ENCODE data around the gene LRRC31.

The LRRC31 gene

DNA sequence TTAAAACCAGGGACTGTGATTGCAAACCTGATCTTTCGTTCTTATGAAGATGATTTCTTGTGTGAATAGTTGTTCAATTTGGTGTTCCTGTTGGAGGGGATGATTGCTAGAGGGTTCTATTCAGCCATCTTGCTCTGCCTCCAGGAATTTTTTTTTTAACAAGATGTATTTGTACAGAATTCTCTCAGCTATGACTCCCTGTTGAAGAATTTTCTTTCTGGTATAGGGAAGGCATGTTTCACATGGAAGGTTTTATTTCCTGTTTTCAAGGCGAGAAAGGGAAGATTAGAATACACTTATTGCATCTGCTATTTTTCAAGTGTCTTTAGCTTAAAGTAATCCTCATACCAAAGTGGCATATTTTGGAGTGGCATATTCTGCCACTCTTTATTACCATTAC, 51.4 kb downstream of the LRRC31 start:
- DNase-seq (ENCODE audit: low read depth): no peak
- TF ChIP-seq, protein P1, sequence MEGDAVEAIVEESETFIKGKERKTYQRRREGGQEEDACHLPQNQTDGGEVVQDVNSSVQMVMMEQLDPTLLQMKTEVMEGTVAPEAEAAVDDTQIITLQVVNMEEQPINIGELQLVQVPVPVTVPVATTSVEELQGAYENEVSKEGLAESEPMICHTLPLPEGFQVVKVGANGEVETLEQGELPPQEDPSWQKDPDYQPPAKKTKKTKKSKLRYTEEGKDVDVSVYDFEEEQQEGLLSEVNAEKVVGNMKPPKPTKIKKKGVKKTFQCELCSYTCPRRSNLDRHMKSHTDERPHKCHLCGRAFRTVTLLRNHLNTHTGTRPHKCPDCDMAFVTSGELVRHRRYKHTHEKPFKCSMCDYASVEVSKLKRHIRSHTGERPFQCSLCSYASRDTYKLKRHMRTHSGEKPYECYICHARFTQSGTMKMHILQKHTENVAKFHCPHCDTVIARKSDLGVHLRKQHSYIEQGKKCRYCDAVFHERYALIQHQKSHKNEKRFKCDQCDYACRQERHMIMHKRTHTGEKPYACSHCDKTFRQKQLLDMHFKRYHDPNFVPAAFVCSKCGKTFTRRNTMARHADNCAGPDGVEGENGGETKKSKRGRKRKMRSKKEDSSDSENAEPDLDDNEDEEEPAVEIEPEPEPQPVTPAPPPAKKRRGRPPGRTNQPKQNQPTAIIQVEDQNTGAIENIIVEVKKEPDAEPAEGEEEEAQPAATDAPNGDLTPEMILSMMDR (IDR thresholded peaks at IDR 0.05; ENCODE audit: insufficient read depth, low read depth, low read length, missing control alignments): no peak
- no peak overlapping the region for H3K4me3 ChIP-seq (ENCODE audit: low read depth, low read length)

DNA sequence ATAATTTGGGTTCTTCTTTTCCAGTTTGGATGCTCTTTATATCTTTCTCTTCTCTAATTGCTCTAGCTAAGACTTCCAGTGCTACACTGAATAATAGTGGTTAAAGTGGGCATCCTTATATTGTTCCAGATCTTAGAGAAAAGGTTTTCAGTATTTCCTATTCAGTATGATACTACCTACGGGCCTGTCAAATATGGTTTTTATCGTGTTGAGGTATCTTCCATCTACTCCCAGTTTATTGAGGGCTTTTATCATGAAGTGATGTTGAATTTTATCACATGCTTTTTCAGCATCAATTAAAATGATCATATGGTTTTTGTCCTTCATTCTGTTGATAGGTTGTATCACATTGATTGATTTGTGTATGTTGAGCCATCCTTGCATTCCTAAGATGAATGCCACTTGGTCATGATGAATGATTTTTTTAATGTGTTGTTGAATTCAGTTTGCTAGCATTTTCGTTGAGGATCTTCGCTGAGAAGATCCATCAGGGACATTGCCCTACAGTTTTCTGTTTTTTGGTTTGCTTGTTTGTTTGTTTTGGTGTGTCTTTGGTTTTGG, 54.1 kb downstream of the LRRC31 start:
- DNase-seq (ENCODE audit: low read depth): no peak
- TF ChIP-seq, protein P1 (IDR thresholded peaks at IDR 0.05; ENCODE audit: insufficient read depth, low read depth, low read length, missing control alignments): no peak
- H3K4me3 ChIP-seq (ENCODE audit: low read depth, low read length): no peak overlapping the region

DNA sequence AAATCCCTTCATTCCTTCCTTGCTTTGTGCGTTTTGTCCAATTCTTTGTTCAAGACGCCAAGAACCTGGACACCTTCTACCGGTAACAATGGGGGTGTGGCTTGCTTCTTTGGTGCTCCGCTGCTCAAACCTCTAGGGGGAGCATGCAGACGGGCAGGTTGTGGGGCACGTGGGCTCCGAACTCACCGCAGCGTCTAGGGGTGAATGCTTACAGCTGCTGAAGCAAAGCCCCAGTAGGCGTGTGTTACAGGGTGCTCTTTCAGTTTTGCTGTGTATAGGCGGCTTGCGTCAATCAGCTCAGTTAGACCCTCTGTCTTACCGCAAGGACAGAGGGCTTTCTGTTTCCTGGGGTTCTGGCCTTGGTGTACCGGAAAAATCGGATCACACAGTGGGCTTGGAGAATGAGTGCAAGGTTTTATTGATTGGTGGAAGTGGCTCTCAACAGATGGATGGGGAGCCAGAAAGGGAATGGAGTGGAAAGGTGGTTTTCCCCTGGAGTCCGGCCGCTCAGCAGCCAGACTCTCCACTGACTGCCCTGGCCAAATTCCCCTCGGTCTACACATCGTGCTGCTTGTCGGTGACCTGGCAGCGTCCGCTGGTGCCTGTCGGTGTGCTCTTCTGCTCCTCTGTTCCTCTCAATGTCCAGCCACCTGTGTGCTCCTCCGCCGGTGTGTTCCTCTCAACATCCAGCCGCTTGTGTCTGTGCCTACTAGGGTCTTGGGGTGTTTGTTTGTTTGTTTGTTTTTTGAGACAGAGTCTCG, 55.8 kb downstream of the LRRC31 start:
- peak overlapping the region; percentile 72 for H3K4me3 ChIP-seq (ENCODE audit: low read depth, low read length)
- peak; percentile 97 for DNase-seq (ENCODE audit: low read depth)
- TF ChIP-seq, protein P1 (IDR thresholded peaks at IDR 0.05; ENCODE audit: insufficient read depth, low read depth, low read length, missing control alignments): peak; percentile 83

DNA sequence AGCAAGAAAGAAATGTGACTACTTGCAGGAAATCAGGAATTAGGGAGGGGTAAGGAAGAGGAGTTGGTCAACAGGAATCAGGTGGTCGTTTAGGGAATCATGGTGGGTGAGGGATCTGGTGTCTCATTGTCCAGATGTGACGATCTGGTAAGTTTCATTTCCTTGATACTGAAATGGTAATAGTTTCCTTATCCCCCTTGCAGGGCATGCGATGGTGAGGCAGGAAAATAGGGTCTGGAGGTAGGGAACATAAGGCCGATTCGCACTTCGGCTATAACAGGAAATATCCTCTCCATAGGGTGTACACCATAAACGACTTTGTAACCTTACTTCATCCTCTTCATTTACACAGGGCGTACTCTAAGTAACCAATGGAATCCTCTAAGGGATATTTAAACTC, 56.5 kb downstream of the LRRC31 start:
- TF ChIP-seq, protein P1 (IDR thresholded peaks at IDR 0.05; ENCODE audit: insufficient read depth, low read depth, low read length, missing control alignments): no peak
- no peak for DNase-seq (ENCODE audit: low read depth)
- H3K4me3 ChIP-seq (ENCODE audit: low read depth, low read length): peak overlapping the region; percentile 72

DNA sequence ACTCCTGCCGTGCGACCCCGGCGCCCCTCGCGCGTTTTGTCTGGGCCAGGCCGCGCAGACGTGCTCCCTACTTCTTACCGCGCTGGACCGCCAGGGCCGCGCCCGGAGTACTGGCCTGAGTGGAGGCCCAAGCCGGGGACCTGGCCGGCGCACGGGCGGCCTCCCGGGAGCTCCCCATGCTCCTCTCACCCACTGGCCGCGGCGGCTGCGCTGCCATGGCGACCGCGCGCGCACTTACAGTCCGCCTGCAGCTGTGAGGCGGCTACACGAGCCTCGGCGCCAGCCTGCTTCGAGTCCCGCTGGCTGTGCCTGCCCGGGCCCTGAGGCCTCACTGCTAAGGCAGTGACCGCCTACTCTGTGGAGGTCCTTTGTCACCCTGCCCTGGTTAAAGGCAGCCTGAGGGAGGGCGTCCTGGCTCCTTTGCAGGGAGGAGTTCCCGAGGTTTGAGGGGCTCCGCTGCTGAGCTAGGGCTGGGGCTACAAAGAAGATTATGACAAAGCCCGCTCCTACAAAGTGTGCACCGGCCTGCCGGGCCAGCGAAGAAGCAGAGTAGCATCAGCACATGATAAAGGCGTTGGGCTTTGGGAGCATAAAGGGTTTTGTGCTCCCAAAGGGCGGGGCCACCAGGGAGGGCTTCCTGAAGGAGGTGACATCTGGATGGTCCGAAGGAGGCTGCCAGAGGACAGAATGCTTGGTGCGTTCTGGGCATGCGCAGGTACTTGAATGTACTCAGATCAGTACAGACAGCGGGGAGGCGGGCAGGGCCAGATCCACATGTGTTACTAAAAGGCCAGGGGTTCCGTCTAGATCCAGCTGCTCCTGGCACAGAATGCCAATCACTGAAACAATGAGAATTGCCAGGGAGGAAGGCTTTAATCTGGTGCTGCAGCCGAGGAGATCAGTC, 57.2 kb downstream of the LRRC31 start, which contains the start of the genes LRRC34 and LRRIQ4:
Gene LRRC34 (minus strand): TSS at position 573 of the 904 bp plus-strand sequence. CDS start 356 bp downstream, at position 217.
Gene LRRIQ4 (plus strand): TSS at position 539 of the 904 bp plus-strand sequence. CDS start 9,052 bp downstream, outside the sequence.
- DNase-seq (ENCODE audit: low read depth): peak; percentile 94
- peak within 1 kb of the TSS; percentile 72 for H3K4me3 ChIP-seq (ENCODE audit: low read depth, low read length)
- TF ChIP-seq, protein P1 (IDR thresholded peaks at IDR 0.05; ENCODE audit: insufficient read depth, low read depth, low read length, missing control alignments): no peak

DNA sequence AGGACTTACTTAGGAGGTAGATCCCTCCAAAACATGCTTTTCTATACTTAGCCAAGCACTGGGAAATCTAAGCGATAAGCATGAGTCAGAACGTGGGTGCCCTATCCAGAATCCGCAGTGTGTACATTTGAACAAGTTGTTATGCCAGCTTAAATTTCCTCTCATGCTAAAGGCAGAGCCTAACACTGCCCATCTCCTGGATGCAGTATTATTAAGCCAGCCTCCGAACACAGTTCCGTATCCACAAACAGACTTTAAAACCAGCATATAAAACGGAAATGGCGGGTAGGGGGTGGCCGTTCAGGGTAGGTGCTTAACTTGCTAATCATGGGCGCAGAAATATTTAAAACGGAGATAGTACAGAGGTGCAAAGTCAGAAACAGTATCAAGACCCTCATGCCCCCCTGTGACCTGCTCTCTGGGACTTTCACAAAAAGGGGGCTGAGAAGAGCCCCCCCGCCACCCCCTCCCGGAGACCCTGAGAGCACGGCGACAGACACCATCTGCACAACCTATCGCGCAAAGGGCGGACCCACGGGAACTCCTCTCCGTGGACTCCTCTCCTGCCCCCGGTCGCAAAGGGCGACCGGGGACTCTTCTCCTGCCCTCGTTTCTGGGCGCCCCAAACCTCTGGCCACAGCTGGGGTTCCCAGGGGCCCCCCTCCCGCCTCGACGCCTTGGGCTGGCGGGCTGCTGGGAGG, 58.0 kb downstream of the LRRC31 start:
- TF ChIP-seq, protein P1 (IDR thresholded peaks at IDR 0.05; ENCODE audit: insufficient read depth, low read depth, low read length, missing control alignments): no peak
- H3K4me3 ChIP-seq (ENCODE audit: low read depth, low read length): peak overlapping the region; percentile 72
- DNase-seq (ENCODE audit: low read depth): no peak

Data from GM12865 (cell line).